ENCODE results near the gene KRAS. TPM values are rescaled to one million over a fixed set of nuclear protein-coding genes. Genes with fewer than 3 reads are reported as not detected.

KRAS gene
- total RNA-seq, 1 donor from 2014 or later: 45.8 TPM

DNA sequence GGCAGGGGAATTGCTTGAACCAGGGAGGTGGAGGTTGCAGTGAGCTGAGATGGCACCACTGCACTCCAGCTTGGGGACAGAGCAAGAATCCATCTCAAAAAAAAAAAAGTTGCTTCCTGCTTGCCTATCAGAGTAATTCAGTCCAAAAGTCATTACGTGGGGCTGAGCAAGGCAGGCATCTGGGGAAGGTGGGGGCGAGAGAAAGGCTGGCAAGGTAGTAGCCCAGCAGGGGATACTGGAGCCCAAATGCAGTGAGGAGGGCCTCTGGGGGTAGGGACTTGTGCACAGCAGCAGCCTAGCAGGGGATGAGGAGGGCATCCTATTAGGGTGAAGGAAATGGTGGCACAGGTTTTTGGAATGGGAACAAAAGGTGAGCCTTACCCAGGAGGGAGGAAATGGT is 48.6 kb downstream of the KRAS start:
- POLR2A ChIA-PET: interaction anchor here (0.7 to 0.8 kb wide), 2 partner anchors 21 to 197 kb away, joined by 3 to 4 read pairs; no protein-coding TSS in a partner anchor
- no peaks in the 10 kb centered on the region for H3K27me3 Mint-ChIP-seq
- H3K36me3 Mint-ChIP-seq (ENCODE audit: low read depth): peaks cover 47% of the 10 kb centered on the region
- ATAC-seq (ENCODE audit: low read depth): no peak
- H3K27ac Mint-ChIP-seq: no peak overlapping the region
- peaks cover 10% of the 10 kb centered on the region for H3K4me1 Mint-ChIP-seq
- H3K9me3 Mint-ChIP-seq: no peaks in the 10 kb centered on the region
- no peak for DNase-seq
- CTCF ChIA-PET: no interaction called here
- TF ChIP-seq, protein P1, sequence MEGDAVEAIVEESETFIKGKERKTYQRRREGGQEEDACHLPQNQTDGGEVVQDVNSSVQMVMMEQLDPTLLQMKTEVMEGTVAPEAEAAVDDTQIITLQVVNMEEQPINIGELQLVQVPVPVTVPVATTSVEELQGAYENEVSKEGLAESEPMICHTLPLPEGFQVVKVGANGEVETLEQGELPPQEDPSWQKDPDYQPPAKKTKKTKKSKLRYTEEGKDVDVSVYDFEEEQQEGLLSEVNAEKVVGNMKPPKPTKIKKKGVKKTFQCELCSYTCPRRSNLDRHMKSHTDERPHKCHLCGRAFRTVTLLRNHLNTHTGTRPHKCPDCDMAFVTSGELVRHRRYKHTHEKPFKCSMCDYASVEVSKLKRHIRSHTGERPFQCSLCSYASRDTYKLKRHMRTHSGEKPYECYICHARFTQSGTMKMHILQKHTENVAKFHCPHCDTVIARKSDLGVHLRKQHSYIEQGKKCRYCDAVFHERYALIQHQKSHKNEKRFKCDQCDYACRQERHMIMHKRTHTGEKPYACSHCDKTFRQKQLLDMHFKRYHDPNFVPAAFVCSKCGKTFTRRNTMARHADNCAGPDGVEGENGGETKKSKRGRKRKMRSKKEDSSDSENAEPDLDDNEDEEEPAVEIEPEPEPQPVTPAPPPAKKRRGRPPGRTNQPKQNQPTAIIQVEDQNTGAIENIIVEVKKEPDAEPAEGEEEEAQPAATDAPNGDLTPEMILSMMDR (IDR thresholded peaks at IDR 0.05): no peak
- H3K4me3 Mint-ChIP-seq: no peak overlapping the region
- intact Hi-C loops (cut with micrococcal nuclease): no loop called here

DNA sequence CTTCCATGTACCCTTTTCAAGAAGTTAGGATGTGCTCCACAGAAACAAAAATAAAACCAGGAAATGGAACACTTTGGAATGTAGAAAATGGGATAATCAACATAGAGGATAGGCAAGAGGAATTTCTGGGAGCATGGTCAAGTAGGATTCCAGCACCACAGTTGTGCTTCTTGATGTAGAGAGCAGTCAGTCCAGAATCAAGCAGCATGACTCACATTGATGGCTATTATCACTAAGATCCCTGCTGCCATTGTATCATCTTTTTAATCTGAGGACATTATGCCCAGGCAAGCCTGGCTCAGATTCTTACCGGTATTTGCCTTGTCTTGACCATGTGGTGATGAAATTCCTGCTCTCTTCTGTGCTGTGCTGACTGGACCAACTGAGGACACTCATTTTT is 50.0 kb downstream of the KRAS start:
- no peak overlapping the region for H3K27ac Mint-ChIP-seq
- no peaks in the 10 kb centered on the region for H3K27me3 Mint-ChIP-seq
- peaks cover 36% of the 10 kb centered on the region for H3K36me3 Mint-ChIP-seq (ENCODE audit: low read depth)
- TF ChIP-seq, protein P1 (IDR thresholded peaks at IDR 0.05): no peak
- no peak overlapping the region for H3K4me3 Mint-ChIP-seq
- ATAC-seq (ENCODE audit: low read depth) (no peak), DNase-seq (no peak)
- ChIA-PET POLR2A (no interaction called here), CTCF (no interaction called here)
- peaks cover 20% of the 10 kb centered on the region for H3K4me1 Mint-ChIP-seq
- intact Hi-C loops (cut with micrococcal nuclease): no loop called here
- H3K9me3 Mint-ChIP-seq: no peaks in the 10 kb centered on the region

DNA sequence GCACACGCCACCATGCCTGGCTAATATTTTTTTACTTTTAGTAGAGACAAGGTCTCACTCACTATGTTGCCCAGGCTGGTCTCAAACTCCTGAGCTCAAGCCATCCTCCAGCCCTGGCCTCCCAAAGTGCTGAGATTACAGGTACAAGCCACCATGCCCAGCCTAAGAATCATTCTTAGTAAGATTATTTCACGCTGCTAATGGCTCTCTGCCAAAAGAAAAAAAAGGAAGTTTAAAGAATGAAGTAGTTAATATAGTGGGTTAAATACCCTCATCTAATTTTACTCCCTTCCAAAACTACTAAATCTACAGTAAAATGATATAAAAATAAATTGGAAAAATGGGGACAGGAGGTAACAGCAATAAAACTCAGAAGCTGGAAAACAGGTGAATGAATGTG is 53.1 kb downstream of the KRAS start:
- intact Hi-C loops (cut with micrococcal nuclease): no loop called here
- POLR2A ChIA-PET: interaction anchor here (0.6 kb wide), 1 partner anchor 245 kb away, joined by 4 read pairs; no protein-coding TSS in a partner anchor
- no peak for ATAC-seq (ENCODE audit: low read depth)
- Mint-ChIP-seq H3K27ac (no peak overlapping the region), H3K9me3 (no peaks in the 10 kb centered on the region), H3K27me3 (no peaks in the 10 kb centered on the region), H3K4me1 (peaks cover 34% of the 10 kb centered on the region), H3K4me3 (no peak overlapping the region), H3K36me3 (ENCODE audit: low read depth) (peaks cover 21% of the 10 kb centered on the region)
- CTCF ChIA-PET: interaction anchor here (0.7 to 1.3 kb wide), 2 partner anchors 43 to 190 kb away, joined by 3 to 4 read pairs; no protein-coding TSS in a partner anchor
- TF ChIP-seq, protein P1 (IDR thresholded peaks at IDR 0.05): no peak
- no peak for DNase-seq

DNA sequence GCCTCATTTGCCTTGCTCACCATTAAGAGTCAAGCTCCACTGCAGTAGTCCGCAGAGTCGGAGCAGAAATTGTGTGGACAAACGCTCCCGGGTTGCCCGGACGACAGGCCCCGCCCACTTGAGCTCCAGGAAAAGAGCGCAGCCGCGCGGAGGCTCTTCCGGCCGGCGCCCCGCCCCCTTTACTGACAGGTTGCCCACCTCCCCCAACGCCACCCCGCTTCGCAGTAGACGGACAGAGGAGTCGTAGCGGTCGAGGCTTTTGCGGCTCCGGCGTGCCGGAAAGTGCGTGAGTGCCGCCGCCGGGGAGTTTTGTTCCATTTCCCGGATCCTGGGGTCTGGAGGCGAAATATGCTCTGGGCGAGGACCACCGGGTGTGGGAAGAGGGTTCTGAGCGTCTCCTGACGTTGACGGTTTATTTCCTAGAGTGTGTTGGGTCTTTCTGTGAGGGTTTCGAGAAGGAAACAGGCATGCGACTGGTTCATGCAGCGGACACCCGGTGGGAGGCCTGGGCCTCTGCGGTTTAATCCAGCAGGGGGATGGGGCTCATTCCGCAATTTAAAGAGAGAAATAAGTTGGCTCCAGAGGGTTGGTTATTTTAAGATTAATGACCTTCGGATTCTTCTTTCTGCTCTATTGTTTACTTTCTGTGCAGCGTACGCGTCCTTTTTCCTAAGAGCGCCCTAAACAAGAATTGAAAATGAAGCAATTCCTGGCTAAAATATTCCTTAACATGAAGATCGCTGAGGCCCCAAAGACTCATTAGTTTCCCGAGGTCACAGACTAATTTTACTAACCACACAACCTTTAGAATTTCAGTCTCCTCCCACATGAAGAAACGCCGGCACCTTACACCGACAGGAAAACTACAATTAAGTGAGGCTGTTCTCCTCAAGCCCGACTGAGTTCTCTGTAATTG is 55.4 kb downstream of the KRAS start, which contains the start of the genes DNAI7 and ETFRF1:
Gene DNAI7, minus strand, starts transcription at position 105 of the 916 bp plus-strand sequence. Its CDS starts 82 bp downstream, at position 23.
Gene ETFRF1, plus strand, starts transcription at position 182 of the 916 bp plus-strand sequence. CDS start 8,720 bp downstream, outside the sequence.
- intact Hi-C loops (cut with micrococcal nuclease): loop anchor here (1.0 to 2.0 kb wide), 7 partner anchors 9 to 1743 kb away; partner anchors contain the start of gene FGFR1OP2
- Mint-ChIP-seq H3K27ac (peak within 1 kb of the TSS; percentile 96), H3K4me3 (peak within 1 kb of the TSS; percentile 94), H3K9me3 (no peaks in the 10 kb centered on the region), H3K36me3 (ENCODE audit: low read depth) (peaks cover 15% of the 10 kb centered on the region), H3K4me1 (peaks cover 34% of the 10 kb centered on the region), H3K27me3 (no peaks in the 10 kb centered on the region)
- ChIA-PET CTCF (interaction anchor here (0.9 to 1.7 kb wide), 4 partner anchors 15 to 192 kb away, joined by 3 to 11 read pairs (median 4); no protein-coding TSS in a partner anchor), POLR2A (interaction anchor here (0.6 to 2.2 kb wide), 11 partner anchors 9 to 391 kb away, joined by 3 to 23 read pairs (median 5); partner anchors contain the start of gene KRAS)
- DNase-seq (peak; percentile 98), ATAC-seq (ENCODE audit: low read depth) (peak; percentile 97)
- TF ChIP-seq, protein P1 (IDR thresholded peaks at IDR 0.05): no peak

DNA sequence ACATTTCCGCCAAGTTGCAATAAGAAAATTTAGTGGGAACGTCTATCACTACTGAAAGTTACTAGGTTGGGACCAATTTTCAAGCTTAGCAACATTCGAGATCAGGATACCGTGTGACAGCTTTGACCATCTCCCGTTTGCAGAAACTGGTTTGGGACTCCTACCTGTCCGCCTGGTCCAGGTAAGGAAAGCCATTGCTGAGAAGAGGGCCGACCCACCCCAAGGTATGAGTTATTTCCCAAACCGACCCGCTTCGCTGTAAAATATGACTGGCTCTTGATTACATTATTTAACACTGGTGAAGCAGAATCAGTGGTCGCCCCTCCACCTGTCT is 56.0 kb downstream of the KRAS start:
- TF ChIP-seq, protein P1 (IDR thresholded peaks at IDR 0.05): no peak
- Mint-ChIP-seq H3K4me1 (peaks cover 32% of the 10 kb centered on the region), H3K27ac (peak overlapping the region; percentile 96), H3K36me3 (ENCODE audit: low read depth) (peaks cover 10% of the 10 kb centered on the region), H3K4me3 (peak overlapping the region; percentile 94), H3K9me3 (no peaks in the 10 kb centered on the region), H3K27me3 (no peaks in the 10 kb centered on the region)
- intact Hi-C loops (cut with micrococcal nuclease): loop anchor here (1.0 to 2.0 kb wide), 7 partner anchors 8 to 1744 kb away; partner anchors contain the start of gene FGFR1OP2
- ChIA-PET POLR2A (interaction anchor here (0.6 to 2.2 kb wide), 9 partner anchors 8 to 213 kb away, joined by 3 to 23 read pairs (median 5); partner anchors contain the start of gene KRAS), CTCF (interaction anchor here (0.9 to 1.7 kb wide), 4 partner anchors 16 to 193 kb away, joined by 3 to 11 read pairs (median 4); no protein-coding TSS in a partner anchor)
- DNase-seq (no peak), ATAC-seq (ENCODE audit: low read depth) (no peak)
